Prostate gland (tissue), 2 donors: Measurements from ENCODE around the gene OBSL1.

ENCODE experiments used
- CTCF ChIP-seq, 4 experiments: fragments of 200-600 bp in 2 of 4; fragments of 450-650 bp in 2 of 4; sonication (generic) in 2 of 4; IDR thresholded peaks; 1 replicate in 3 of 4; 2 replicates in 1 of 4; pipeline ENCODE4 v1.5.1; 2016 to 2019; ENCODE audit warnings: antibody characterized with exemption in 4 of 4, mild to moderate bottlenecking in 2 of 4, moderate library complexity in 2 of 4
- POLR2AphosphoS5 ChIP-seq: sonication (generic); formaldehyde crosslinking; IDR thresholded peaks from one replicate; pipeline ENCODE4 v1.6.1; 2017; ENCODE audit warnings: antibody characterized with exemption

DNA sequence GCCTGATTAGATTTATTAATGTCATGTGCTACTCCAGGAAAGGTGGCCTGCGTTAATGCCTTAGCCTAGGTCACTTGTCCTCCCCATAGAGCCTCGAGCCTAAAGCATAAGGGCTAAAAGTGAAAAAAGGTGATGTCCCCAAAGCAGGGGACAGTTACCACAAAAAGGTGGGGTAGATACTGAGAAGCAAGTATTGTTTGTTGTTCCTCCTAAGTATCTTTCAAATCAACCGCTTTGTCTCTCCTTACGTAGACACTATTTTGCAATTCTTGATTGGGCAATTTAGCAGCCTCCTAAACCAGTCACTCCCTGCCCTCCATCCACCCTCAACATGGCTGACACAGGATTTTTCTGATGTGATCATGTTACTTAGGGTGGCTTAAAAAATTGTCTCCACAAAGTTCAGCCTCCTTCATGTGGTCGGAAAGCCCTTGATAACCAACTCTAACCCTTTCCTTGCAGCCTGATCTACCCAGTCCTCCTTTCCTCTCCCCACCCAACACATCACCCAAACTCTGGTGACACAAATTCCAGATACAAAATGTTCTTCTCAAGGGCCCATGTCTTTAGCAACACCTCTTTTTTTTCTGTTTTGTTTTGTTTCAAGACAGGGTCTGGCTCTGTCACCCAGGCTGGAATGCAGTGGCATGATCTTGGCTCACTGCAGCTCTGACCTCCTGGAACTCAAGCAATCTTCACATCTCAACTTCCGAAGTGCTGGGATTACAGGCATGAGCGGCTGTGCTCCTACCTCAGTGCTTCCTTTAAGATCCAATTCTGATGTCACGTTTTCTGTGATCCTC, 7.7 kb upstream of the OBSL1 start:
- TF ChIP-seq POLR2AphosphoS5: no peak
- TF ChIP-seq CTCF (IDR thresholded peaks at IDR 0.05): no peak
